ENCODE results near the gene PCF11.

PCF11 gene

GRCh38 chr11:83156144-83156995, 561 bp upstream of the PCF11 start:
- DNase-seq = peak; percentile 100

- peak; percentile 45 for DNase-seq
Measured at GRCh38 chr11:83157594-83158356, 844 bp downstream of the PCF11 start.

- no peak for DNase-seq
Measured at GRCh38 chr11:83158357-83158786, 1.4 kb downstream of the PCF11 start.

GRCh38 chr11:83158965-83159901, 2.3 kb downstream of the PCF11 start:
- no peak for DNase-seq

- peak; percentile 35 for DNase-seq
Measured at GRCh38 chr11:83159902-83160865, 3.3 kb downstream of the PCF11 start.

- DNase-seq = no peak
Measured at GRCh38 chr11:83161610-83162199, 4.8 kb downstream of the PCF11 start.

- no peak for DNase-seq
Measured at GRCh38 chr11:83162377-83162776, 5.4 kb downstream of the PCF11 start.

- DNase-seq = no peak
Measured at GRCh38 chr11:83166193-83166866, 9.4 kb downstream of the PCF11 start.

- DNase-seq = no peak
Measured at GRCh38 chr11:83168756-83169155, 11.8 kb downstream of the PCF11 start.

GRCh38 chr11:83170865-83171264, 13.9 kb downstream of the PCF11 start:
- no peak for DNase-seq

- DNase-seq = no peak
Measured at GRCh38 chr11:83172551-83172950, 15.6 kb downstream of the PCF11 start.

- no peak for DNase-seq
Measured at GRCh38 chr11:83174008-83174407, 17.1 kb downstream of the PCF11 start.

GRCh38 chr11:83175815-83176214, 18.9 kb downstream of the PCF11 start:
- no peak for DNase-seq

GRCh38 chr11:83181815-83182214, 24.9 kb downstream of the PCF11 start:
- DNase-seq = no peak

GRCh38 chr11:83185767-83186166, 28.8 kb downstream of the PCF11 start:
- DNase-seq = no peak

GRCh38 chr11:83187465-83187864, 30.5 kb downstream of the PCF11 start:
- DNase-seq = no peak

GRCh38 chr11:83191491-83191890, 34.6 kb downstream of the PCF11 start:
- no peak for DNase-seq

GRCh38 chr11:83191986-83192385, 35.1 kb downstream of the PCF11 start:
- DNase-seq = no peak

GRCh38 chr11:83192606-83193245, 35.8 kb downstream of the PCF11 start:
- no peak for DNase-seq
